Ishikawa (cell line): ENCODE measurements around the gene PKD2.

ENCODE experiments used
- CEBPB ChIP-seq: IDR thresholded peaks from 2 replicates; pipeline ENCODE4 v1.6.1; 2012
- CREB1 ChIP-seq: IDR thresholded peaks from 2 replicates; pipeline ENCODE4 v1.6.1; 2012; ENCODE audit warnings: low read depth
- EGR1 ChIP-seq: IDR thresholded peaks from 2 replicates; pipeline ENCODE4 v1.6.1; 2012
- EP300 ChIP-seq: IDR thresholded peaks from 2 replicates; pipeline ENCODE4 v1.6.1; 2012; ENCODE audit warnings: borderline replicate concordance
- FOXM1 ChIP-seq: IDR thresholded peaks from 2 replicates; pipeline ENCODE4 v1.6.1; 2012; ENCODE audit warnings: low read depth, borderline replicate concordance
- MAX ChIP-seq: IDR thresholded peaks from 2 replicates; pipeline ENCODE4 v1.6.1; 2012
- NFIC ChIP-seq: IDR thresholded peaks from 2 replicates; pipeline ENCODE4 v1.6.1; 2012
- RAD21 ChIP-seq: IDR thresholded peaks from 2 replicates; pipeline ENCODE4 v1.6.1; 2012; ENCODE audit warnings: low read depth
- REST ChIP-seq: IDR thresholded peaks from 2 replicates; pipeline ENCODE4 v1.6.1; 2012; ENCODE audit warnings: low read depth, mild to moderate bottlenecking
- TAF1 ChIP-seq: IDR thresholded peaks from 2 replicates; pipeline ENCODE4 v1.6.1; 2012; ENCODE audit warnings: low read depth, mild to moderate bottlenecking
- TCF12 ChIP-seq: IDR thresholded peaks from 2 replicates; pipeline ENCODE4 v1.6.1; 2012; ENCODE audit warnings: low read depth
- TEAD4 ChIP-seq: IDR thresholded peaks from 2 replicates; pipeline ENCODE4 v1.6.1; 2012
- USF1 ChIP-seq: IDR thresholded peaks from 2 replicates; pipeline ENCODE4 v1.6.1; 2012
- YY1 ChIP-seq: IDR thresholded peaks from 2 replicates; pipeline ENCODE4 v1.6.1; 2012; ENCODE audit warnings: low read depth
- ZBTB7A ChIP-seq: IDR thresholded peaks from 2 replicates; pipeline ENCODE4 v1.6.1; 2012; ENCODE audit warnings: low read depth

The PKD2 gene

GRCh38 chr4:88109123-88109881 lies 101.9 kb downstream of the PKD2 start:
- TF ChIP-seq RAD21 (no peak), EP300 (no peak), REST (no peak), EGR1 (no peak), TAF1 (no peak), MAX (no peak), TEAD4 (no peak), USF1 (no peak), CEBPB (no peak), FOXM1 (no peak), ZBTB7A (no peak), CREB1 (no peak), TCF12 (no peak), YY1 (no peak), NFIC (no peak)

GRCh38 chr4:88110826-88111225 lies 103.4 kb downstream of the PKD2 start:
- TF ChIP-seq CEBPB (no peak), USF1 (no peak), CREB1 (no peak), EP300 (no peak), TAF1 (no peak)

GRCh38 chr4:88112856-88113255 lies 105.4 kb downstream of the PKD2 start:
- TF ChIP-seq RAD21 (no peak), MAX (no peak), FOXM1 (no peak), TEAD4 (no peak), EGR1 (no peak), REST (no peak), USF1 (no peak), EP300 (no peak)

- TF ChIP-seq USF1 (no peak), MAX (no peak), EP300 (no peak), TEAD4 (no peak), FOXM1 (no peak), REST (no peak), EGR1 (no peak), RAD21 (no peak), TAF1 (no peak), YY1 (no peak), ZBTB7A (no peak), NFIC (no peak)
These were observed 108.2 kb downstream of the PKD2 start for GRCh38 chr4:88115587-88115986.
